GM23338 (cell line): Measurements from ENCODE around the gene RUVBL1. TPM values are rescaled to one million over a fixed set of nuclear protein-coding genes. Genes with fewer than 3 reads are reported as not detected.

Experiments used
- ATAC-seq: fragments of 200-7000 bp; cut with Tn5 transposase; 3 replicates; pipeline ENCODE4 v1.9.1; 2020
- DNase-seq: peaks from one replicate; pipeline ENCODE4 v3.0.0-alpha.2; 2015; ENCODE audit warnings: low spot score
- H2AFZ ChIP-seq: fragments of 200-600 bp; sonication (generic); 2 replicates; pipeline ENCODE4 v1.8.0; 2016; ENCODE audit warnings: antibody characterized with exemption, mild to moderate bottlenecking, moderate library complexity
- H3F3A ChIP-seq: fragments of 200-600 bp; sonication (generic); replicated peaks from 2 replicates; pipeline ENCODE4 v1.8.0; 2017; ENCODE audit warnings: antibody characterized with exemption, mixed run types, low read depth
- H3K27ac ChIP-seq: fragments of 200-600 bp; sonication (generic); 2 replicates; pipeline ENCODE4 v1.6.1; 2016; ENCODE audit warnings: low read depth
- H3K27me3 ChIP-seq: fragments of 200-600 bp; sonication (generic); 2 replicates; pipeline ENCODE4 v1.8.0; 2016; ENCODE audit warnings: mild to moderate bottlenecking, mixed run types, moderate library complexity; ENCODE audit not compliant: insufficient read depth
- H3K36me3 ChIP-seq: fragments of 200-600 bp; sonication (generic); 2 replicates; pipeline ENCODE4 v1.8.0; 2016; ENCODE audit warnings: mild to moderate bottlenecking; ENCODE audit not compliant: insufficient read depth
- H3K4me1 ChIP-seq: fragments of 200-600 bp; sonication (generic); 2 replicates; pipeline ENCODE4 v1.8.0; 2016; ENCODE audit warnings: mild to moderate bottlenecking, moderate library complexity; ENCODE audit not compliant: insufficient read depth
- H3K4me2 ChIP-seq: fragments of 200-600 bp; sonication (generic); 2 replicates; pipeline ENCODE4 v1.7.1; 2017; ENCODE audit warnings: mixed run types
- H3K4me3 ChIP-seq: fragments of 200-600 bp; sonication (generic); 2 replicates; pipeline ENCODE4 v1.6.1; 2016; ENCODE audit warnings: mixed run types
- H3K79me2 ChIP-seq: fragments of 200-600 bp; sonication (generic); replicated peaks from 2 replicates; pipeline ENCODE4 v1.8.0; 2017; ENCODE audit warnings: mild to moderate bottlenecking; ENCODE audit not compliant: insufficient read depth
- H3K9me2 ChIP-seq: fragments of 200-600 bp; sonication (generic); 2 replicates; pipeline ENCODE4 v1.8.0; 2017; ENCODE audit not compliant: insufficient read depth
- H4K20me1 ChIP-seq: fragments of 200-600 bp; sonication (generic); replicated peaks from 2 replicates; pipeline ENCODE4 v1.8.0; 2017; ENCODE audit warnings: mild to moderate bottlenecking; ENCODE audit not compliant: insufficient read depth
- H3K27ac Mint-ChIP-seq: 2 replicates; pipeline ENCODE4 v1.8.0; 2020; ENCODE audit warnings: inconsistent platforms, mild to moderate bottlenecking, moderate library complexity, mixed read lengths
- H3K27me3 Mint-ChIP-seq: 3 replicates; pipeline ENCODE4 v1.8.0; 2022; ENCODE audit warnings: low read depth, mild to moderate bottlenecking, moderate library complexity, mixed read lengths, inconsistent platforms; ENCODE audit not compliant: insufficient read depth, poor library complexity
- H3K36me3 Mint-ChIP-seq: 3 replicates; pipeline ENCODE4 v1.8.0; 2021; ENCODE audit warnings: low read depth, mild to moderate bottlenecking, inconsistent platforms, moderate library complexity, mixed read lengths
- H3K4me1 Mint-ChIP-seq: 3 replicates; pipeline ENCODE4 v1.8.0; 2020; ENCODE audit warnings: mild to moderate bottlenecking, inconsistent platforms, mixed read lengths
- H3K4me3 Mint-ChIP-seq: 3 replicates; pipeline ENCODE4 v1.8.0; 2021; ENCODE audit warnings: moderate library complexity, mild to moderate bottlenecking, inconsistent platforms, mixed read lengths
- H3K9me3 Mint-ChIP-seq: 3 replicates; pipeline ENCODE4 v1.8.0; 2020; ENCODE audit warnings: moderate library complexity, mild to moderate bottlenecking, inconsistent platforms, mixed read lengths
- EZH2phosphoT487 ChIP-seq: fragments of 200-600 bp; sonication (generic); IDR thresholded peaks from one replicate; pipeline ENCODE4 v1.8.1; 2018; ENCODE audit warnings: antibody characterized with exemption; ENCODE audit not compliant: unreplicated experiment
- JUNB ChIP-seq: IDR thresholded peaks from one replicate; pipeline ENCODE4 v1.6.1; 2016; ENCODE audit warnings: antibody characterized with exemption; ENCODE audit not compliant: unreplicated experiment
- POLR2AphosphoS5 ChIP-seq: IDR thresholded peaks from 2 replicates; pipeline ENCODE4 v1.6.1; 2016; ENCODE audit warnings: antibody characterized with exemption, low read depth
- STAT1 ChIP-seq: IDR thresholded peaks from one replicate; pipeline ENCODE4 v1.6.1; 2016; ENCODE audit warnings: antibody characterized with exemption; ENCODE audit not compliant: unreplicated experiment
- ZNF114 ChIP-seq: fragments of 250-450 bp; sonication (Bioruptor Pico); IDR thresholded peaks from 2 replicates; pipeline ENCODE4 v1.5.0; 2020; ENCODE audit warnings: mild to moderate bottlenecking, moderate library complexity
- ZNF331 ChIP-seq: fragments of 250-450 bp; sonication (Bioruptor Pico); IDR thresholded peaks from 2 replicates; pipeline ENCODE4 v1.5.0; 2020; ENCODE audit warnings: low read depth, mild to moderate bottlenecking, moderate library complexity
- polyA plus RNA-seq: library from polyadenylated mRNA; unstranded; fragments of >200 nt; fragmentation: Nextera tagmentation; extraction: Ambion mirVana; gene quantifications from 2 replicates; pipeline ENCODE4 v1.2.1, GENCODE V29; 2016
- total RNA-seq: library from RNA; depleted of rRNA; stranded (reverse); fragments of >200 nt; shearing (Covaris generic); gene quantifications from 2 replicates; pipeline ENCODE4 v1.2.3, GENCODE V29; 2014
- TF ChIP-seq, protein P1 (sequence below), 2 experiments: fragments of 200-600 bp in 1 of 2; sonication (generic) in 1 of 2; conservative IDR thresholded peaks; 2 replicates each; pipeline versions ENCODE4 v1.5.1 to v1.6.1; 2016 to 2017; ENCODE audit warnings: antibody characterized with exemption in 2 of 2, low read depth in 2 of 2, mild to moderate bottlenecking in 2 of 2, moderate library complexity in 1 of 2
- TF ChIP-seq, protein P2 (sequence below): IDR thresholded peaks from 2 replicates; pipeline ENCODE4 v1.6.1; 2016; ENCODE audit warnings: antibody characterized with exemption
- TF ChIP-seq, protein P3 (sequence below): fragments of 250-450 bp; sonication (Bioruptor Pico); IDR thresholded peaks from 2 replicates; pipeline ENCODE4 v1.5.0; 2020; ENCODE audit warnings: mild to moderate bottlenecking, moderate library complexity

The RUVBL1 gene
- total and polyA plus RNA-seq, 2 experiments from 2014 or later: 133 to 136 TPM

DNA sequence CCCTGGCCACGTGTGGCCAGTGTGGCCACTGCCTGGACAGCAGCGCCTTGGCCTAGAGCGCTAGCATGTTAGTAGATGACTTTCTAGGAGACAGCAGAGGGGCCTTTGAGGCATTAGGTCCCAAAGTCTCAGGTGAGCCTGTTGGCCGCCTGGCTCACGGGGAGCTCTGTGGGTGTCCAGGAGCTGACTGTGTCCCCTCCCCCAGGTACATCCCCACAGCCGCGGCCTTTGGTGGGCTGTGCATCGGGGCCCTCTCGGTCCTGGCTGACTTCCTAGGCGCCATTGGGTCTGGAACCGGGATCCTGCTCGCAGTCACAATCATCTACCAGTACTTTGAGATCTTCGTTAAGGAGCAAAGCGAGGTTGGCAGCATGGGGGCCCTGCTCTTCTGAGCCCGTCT lies 54.3 kb downstream of the RUVBL1 start:
- no peak for TF ChIP-seq EZH2phosphoT487
- TF ChIP-seq POLR2AphosphoS5: no peak
- no peak for TF ChIP-seq STAT1
- TF ChIP-seq, protein P1, sequence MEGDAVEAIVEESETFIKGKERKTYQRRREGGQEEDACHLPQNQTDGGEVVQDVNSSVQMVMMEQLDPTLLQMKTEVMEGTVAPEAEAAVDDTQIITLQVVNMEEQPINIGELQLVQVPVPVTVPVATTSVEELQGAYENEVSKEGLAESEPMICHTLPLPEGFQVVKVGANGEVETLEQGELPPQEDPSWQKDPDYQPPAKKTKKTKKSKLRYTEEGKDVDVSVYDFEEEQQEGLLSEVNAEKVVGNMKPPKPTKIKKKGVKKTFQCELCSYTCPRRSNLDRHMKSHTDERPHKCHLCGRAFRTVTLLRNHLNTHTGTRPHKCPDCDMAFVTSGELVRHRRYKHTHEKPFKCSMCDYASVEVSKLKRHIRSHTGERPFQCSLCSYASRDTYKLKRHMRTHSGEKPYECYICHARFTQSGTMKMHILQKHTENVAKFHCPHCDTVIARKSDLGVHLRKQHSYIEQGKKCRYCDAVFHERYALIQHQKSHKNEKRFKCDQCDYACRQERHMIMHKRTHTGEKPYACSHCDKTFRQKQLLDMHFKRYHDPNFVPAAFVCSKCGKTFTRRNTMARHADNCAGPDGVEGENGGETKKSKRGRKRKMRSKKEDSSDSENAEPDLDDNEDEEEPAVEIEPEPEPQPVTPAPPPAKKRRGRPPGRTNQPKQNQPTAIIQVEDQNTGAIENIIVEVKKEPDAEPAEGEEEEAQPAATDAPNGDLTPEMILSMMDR (conservative IDR thresholded peaks at IDR 0.05; ENCODE audit: low read depth in 2 of 2): no peak
- TF ChIP-seq JUNB: no peak
- TF ChIP-seq ZNF114: no peak
- TF ChIP-seq, protein P2, sequence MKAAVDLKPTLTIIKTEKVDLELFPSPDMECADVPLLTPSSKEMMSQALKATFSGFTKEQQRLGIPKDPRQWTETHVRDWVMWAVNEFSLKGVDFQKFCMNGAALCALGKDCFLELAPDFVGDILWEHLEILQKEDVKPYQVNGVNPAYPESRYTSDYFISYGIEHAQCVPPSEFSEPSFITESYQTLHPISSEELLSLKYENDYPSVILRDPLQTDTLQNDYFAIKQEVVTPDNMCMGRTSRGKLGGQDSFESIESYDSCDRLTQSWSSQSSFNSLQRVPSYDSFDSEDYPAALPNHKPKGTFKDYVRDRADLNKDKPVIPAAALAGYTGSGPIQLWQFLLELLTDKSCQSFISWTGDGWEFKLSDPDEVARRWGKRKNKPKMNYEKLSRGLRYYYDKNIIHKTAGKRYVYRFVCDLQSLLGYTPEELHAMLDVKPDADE: no peak
- TF ChIP-seq ZNF331: no peak
- no peaks in the 10 kb centered on the region for H3K4me1 Mint-ChIP-seq
- DNase-seq (no peak), ATAC-seq (no peak)
- H3F3A ChIP-seq: 0 out of 2 replicates have a peak, but pooled peaks cover 6% of the 10 kb centered on the region
- no peak overlapping the region for H3K27ac ChIP-seq
- peaks cover 72% of the 10 kb centered on the region for H3K36me3 Mint-ChIP-seq
- H3K27me3 ChIP-seq: no peaks in the 10 kb centered on the region
- peaks cover 18% of the 10 kb centered on the region for H4K20me1 ChIP-seq
- peaks cover 65% of the 10 kb centered on the region for H3K36me3 ChIP-seq
- H3K79me2 ChIP-seq: no peaks in the 10 kb centered on the region
- no peak overlapping the region for H3K27ac Mint-ChIP-seq
- H3K4me1 ChIP-seq: no peaks in the 10 kb centered on the region
- no peak overlapping the region for H3K4me3 ChIP-seq
- H3K9me3 Mint-ChIP-seq: no peaks in the 10 kb centered on the region
- H3K4me3 Mint-ChIP-seq: no peak overlapping the region
- H3K9me2 ChIP-seq: no peaks in the 10 kb centered on the region
- H2AFZ ChIP-seq: no peak overlapping the region
- no peak overlapping the region for H3K4me2 ChIP-seq
- peaks cover 7% of the 10 kb centered on the region for H3K27me3 Mint-ChIP-seq

DNA sequence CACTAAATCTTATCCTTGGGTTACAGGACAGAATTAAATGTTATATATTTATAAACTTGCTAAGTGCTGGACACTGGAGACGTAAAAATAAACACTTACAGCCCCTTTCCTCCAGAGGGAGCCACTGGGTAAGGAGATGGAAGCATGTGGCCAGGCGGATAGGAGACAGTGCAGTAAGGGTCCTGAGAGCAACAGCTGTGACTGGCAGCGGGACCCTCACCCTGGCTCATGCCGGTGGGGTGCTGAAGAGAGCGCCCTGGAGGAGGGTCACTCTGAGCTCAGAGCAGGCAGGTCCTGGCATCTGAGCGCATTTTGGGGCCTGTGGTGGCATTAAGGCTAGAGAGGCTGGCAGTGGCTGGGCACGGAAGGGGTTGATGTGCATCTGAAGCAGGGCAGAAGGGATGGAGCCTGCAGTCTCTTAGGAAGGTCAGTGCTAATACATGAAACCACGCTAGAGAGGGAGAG lies 55.4 kb downstream of the RUVBL1 start:
- TF ChIP-seq, protein P3, sequence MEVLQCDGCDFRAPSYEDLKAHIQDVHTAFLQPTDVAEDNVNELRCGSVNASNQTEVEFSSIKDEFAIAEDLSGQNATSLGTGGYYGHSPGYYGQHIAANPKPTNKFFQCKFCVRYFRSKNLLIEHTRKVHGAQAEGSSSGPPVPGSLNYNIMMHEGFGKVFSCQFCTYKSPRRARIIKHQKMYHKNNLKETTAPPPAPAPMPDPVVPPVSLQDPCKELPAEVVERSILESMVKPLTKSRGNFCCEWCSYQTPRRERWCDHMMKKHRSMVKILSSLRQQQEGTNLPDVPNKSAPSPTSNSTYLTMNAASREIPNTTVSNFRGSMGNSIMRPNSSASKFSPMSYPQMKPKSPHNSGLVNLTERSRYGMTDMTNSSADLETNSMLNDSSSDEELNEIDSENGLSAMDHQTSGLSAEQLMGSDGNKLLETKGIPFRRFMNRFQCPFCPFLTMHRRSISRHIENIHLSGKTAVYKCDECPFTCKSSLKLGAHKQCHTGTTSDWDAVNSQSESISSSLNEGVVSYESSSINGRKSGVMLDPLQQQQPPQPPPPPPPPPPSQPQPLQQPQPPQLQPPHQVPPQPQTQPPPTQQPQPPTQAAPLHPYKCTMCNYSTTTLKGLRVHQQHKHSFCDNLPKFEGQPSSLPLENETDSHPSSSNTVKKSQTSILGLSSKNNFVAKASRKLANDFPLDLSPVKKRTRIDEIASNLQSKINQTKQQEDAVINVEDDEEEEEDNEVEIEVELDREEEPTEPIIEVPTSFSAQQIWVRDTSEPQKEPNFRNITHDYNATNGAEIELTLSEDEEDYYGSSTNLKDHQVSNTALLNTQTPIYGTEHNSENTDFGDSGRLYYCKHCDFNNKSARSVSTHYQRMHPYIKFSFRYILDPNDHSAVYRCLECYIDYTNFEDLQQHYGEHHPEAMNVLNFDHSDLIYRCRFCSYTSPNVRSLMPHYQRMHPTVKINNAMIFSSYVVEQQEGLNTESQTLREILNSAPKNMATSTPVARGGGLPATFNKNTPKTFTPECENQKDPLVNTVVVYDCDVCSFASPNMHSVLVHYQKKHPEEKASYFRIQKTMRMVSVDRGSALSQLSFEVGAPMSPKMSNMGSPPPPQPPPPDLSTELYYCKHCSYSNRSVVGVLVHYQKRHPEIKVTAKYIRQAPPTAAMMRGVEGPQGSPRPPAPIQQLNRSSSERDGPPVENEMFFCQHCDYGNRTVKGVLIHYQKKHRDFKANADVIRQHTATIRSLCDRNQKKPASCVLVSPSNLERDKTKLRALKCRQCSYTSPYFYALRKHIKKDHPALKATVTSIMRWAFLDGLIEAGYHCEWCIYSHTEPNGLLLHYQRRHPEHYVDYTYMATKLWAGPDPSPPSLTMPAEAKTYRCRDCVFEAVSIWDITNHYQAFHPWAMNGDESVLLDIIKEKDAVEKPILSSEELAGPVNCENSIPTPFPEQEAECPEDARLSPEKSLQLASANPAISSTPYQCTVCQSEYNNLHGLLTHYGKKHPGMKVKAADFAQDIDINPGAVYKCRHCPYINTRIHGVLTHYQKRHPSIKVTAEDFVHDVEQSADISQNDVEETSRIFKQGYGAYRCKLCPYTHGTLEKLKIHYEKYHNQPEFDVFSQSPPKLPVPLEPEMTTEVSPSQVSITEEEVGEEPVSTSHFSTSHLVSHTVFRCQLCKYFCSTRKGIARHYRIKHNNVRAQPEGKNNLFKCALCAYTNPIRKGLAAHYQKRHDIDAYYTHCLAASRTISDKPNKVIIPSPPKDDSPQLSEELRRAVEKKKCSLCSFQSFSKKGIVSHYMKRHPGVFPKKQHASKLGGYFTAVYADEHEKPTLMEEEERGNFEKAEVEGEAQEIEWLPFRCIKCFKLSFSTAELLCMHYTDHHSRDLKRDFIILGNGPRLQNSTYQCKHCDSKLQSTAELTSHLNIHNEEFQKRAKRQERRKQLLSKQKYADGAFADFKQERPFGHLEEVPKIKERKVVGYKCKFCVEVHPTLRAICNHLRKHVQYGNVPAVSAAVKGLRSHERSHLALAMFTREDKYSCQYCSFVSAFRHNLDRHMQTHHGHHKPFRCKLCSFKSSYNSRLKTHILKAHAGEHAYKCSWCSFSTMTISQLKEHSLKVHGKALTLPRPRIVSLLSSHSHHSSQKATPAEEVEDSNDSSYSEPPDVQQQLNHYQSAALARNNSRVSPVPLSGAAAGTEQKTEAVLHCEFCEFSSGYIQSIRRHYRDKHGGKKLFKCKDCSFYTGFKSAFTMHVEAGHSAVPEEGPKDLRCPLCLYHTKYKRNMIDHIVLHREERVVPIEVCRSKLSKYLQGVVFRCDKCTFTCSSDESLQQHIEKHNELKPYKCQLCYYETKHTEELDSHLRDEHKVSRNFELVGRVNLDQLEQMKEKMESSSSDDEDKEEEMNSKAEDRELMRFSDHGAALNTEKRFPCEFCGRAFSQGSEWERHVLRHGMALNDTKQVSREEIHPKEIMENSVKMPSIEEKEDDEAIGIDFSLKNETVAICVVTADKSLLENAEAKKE (CRISPR knock-in tag): no peak
- TF ChIP-seq, protein P1 (conservative IDR thresholded peaks at IDR 0.05; ENCODE audit: low read depth in 2 of 2): peak; percentile 76 to 77
- no peak for TF ChIP-seq ZNF114
- Mint-ChIP-seq H3K4me1 (no peaks in the 10 kb centered on the region), H3K27ac (peak overlapping the region; percentile 90), H3K27me3 (peaks cover 7% of the 10 kb centered on the region), H3K9me3 (no peaks in the 10 kb centered on the region), H3K36me3 (peaks cover 79% of the 10 kb centered on the region), H3K4me3 (no peak overlapping the region)
- Histone ChIP-seq H3K79me2 (no peaks in the 10 kb centered on the region), H3K4me2 (no peak overlapping the region), H3K27ac (no peak overlapping the region), H3K27me3 (no peaks in the 10 kb centered on the region), H3K36me3 (peaks cover 74% of the 10 kb centered on the region), H3K4me1 (no peaks in the 10 kb centered on the region), H3F3A (0 out of 2 replicates have a peak, but pooled peaks cover 6% of the 10 kb centered on the region), H3K9me2 (no peaks in the 10 kb centered on the region), H3K4me3 (no peak overlapping the region), H4K20me1 (peaks cover 18% of the 10 kb centered on the region), H2AFZ (no peak overlapping the region)
- peak; percentile 78 for ATAC-seq
- DNase-seq: peak; percentile 79
